Heart left ventricle (tissue), 16 donors: ENCODE results near the gene RPP21. TPM values are rescaled to one million over a fixed set of nuclear protein-coding genes. Genes with fewer than 3 reads are reported as not detected.

ENCODE experiments used
- ATAC-seq, 4 donors: fragments of 200-7000 bp; cut with Tn5 transposase; one replicate each; pipeline ENCODE4 v1.9.1; 2020 to 2022; ENCODE audit warnings: moderate library complexity in 4 of 4, mild to moderate bottlenecking in 3 of 4, moderate number of reproducible peaks in 1 of 4
- DNase-seq, 5 donors: peaks; one replicate each; pipeline ENCODE4 v3.0.0-alpha.2; 2020
- H3K27ac ChIP-seq, 12 donors: fragments of 200-600 bp; sonication (generic) in 4 of 12; one replicate each; pipeline versions ENCODE4 v1.5.0 to v1.8.0; 2016 to 2022; ENCODE audit warnings: mild to moderate bottlenecking in 2 of 12
- H3K27me3 ChIP-seq, 9 donors: fragments of 200-600 bp; sonication (generic) in 2 of 9; one replicate each; pipeline versions ENCODE4 v1.5.1 to v1.8.0; 2016 to 2022; ENCODE audit warnings: mild to moderate bottlenecking in 3 of 9
- H3K36me3 ChIP-seq, 9 donors: fragments of 200-600 bp; sonication (generic) in 2 of 9; one replicate each; pipeline versions ENCODE4 v1.5.0 to v1.8.0; 2018 to 2022; ENCODE audit warnings: mild to moderate bottlenecking in 2 of 9
- H3K4me1 ChIP-seq, 12 donors: fragments of 200-600 bp; sonication (generic) in 4 of 12; one replicate each; pipeline versions ENCODE4 v1.5.0 to v1.8.0; 2016 to 2022; ENCODE audit warnings: mild to moderate bottlenecking in 3 of 12
- H3K4me3 ChIP-seq, 12 donors: fragments of 200-600 bp; sonication (generic) in 4 of 12; one replicate each; pipeline versions ENCODE4 v1.5.0 to v1.8.0; 2017 to 2022; ENCODE audit warnings: mild to moderate bottlenecking in 9 of 12, moderate library complexity in 4 of 12
- H3K9me3 ChIP-seq, 12 donors: fragments of 200-600 bp; sonication (generic) in 4 of 12; one replicate each; pipeline versions ENCODE4 v1.5.0 to v1.8.0; 2016 to 2022; ENCODE audit warnings: mild to moderate bottlenecking in 1 of 12
- CTCF ChIP-seq, 12 donors: fragments of 200-600 bp; sonication (generic) in 4 of 12; IDR thresholded peaks; one replicate each; pipeline versions ENCODE4 v1.5.0 to v1.8.0; 2018 to 2022; ENCODE audit warnings: antibody characterized with exemption in 12 of 12, mild to moderate bottlenecking in 5 of 12
- POLR2A ChIP-seq, 2 donors: fragments of 450-650 bp; IDR thresholded peaks; one replicate each; pipeline ENCODE4 v1.6.1; 2017; ENCODE audit warnings: antibody characterized with exemption in 2 of 2, mild to moderate bottlenecking in 2 of 2, moderate library complexity in 2 of 2
- WGBS, 4 donors: extraction: QIAGEN DNeasy Blood & Tissue Kit in 2 of 4; methylation state at CpG; one replicate each; pipeline versions ENCODE4 v1.1.5 to v1.1.7; 2013 to 2018; 5-methylcytosine and 5-hydroxymethylcytosine counted together
- intact Hi-C, 10 donors: fragments of 100-400 bp; cut with DNase I; formaldehyde crosslinking; loops; one replicate each; pipeline versions ENCODE4 v1.11.1 to v1.14.2; 2022
- long read RNA-seq, 3 donors: library from polyadenylated mRNA; unstranded; transcript quantifications; one replicate each; pipeline ENCODE4 v2.0.0, GENCODE V29; 2020 to 2021
- polyA plus RNA-seq, 2 donors: library from polyadenylated mRNA; stranded (reverse); fragments of 200-250 nt; gene quantifications; one replicate each; pipeline ENCODE4 v1.2.3, GENCODE V29; 2013
- total RNA-seq, 9 donors: library from RNA; depleted of rRNA in 2 of 9; stranded (reverse); fragments of >200 nt in 2 of 9; fragmentation: NEBNext Ultra II Directional in 3 of 9; extraction: Animal tissue kit (Norgen Biotek cat#: 25700) in 3 of 9; gene quantifications; one replicate each; pipeline versions ENCODE4 v1.1.0 to v1.2.4, GENCODE V29; 2016 to 2023
- donor health status: ischemic (EF 13 %, LVEDD 7.1; RV severe dilation, severe dysfunction).
- donor health status: healthy with polysubstance abuse.
- donor health status: DM: no; HTN: yes; CAD: no.
- donor health status: DM: no; HTN: no; CAD: no.
- donor health status: ischemic (EF 25% LVEDD 6.9; RV normal size, moderate dysfunction).
- donor health status: ischemic (EF 25% LVEDD 5.7; RV mildly dilated, moderate dysfunction).
- donor health status: healthy.
- donor health status: DM: yes; HTN: yes; CAD: no.
- donor health status: ischemic (EF 35%, LVEDD 5.7; RV mildly dilated, moderate dysfunction).
- donor health status: nonischemic (EF 11% LVEDD 7.7; RV severe dilation, severe dysfunction).
- donor health status: DM: yes; HTN: yes; CAD: no.
- donor health status: PGD.
- donor health status: ischemic (EF 29% LVEDD 5.4; RV normal size, mild dysfunction).
- donor health status: nonischemic (EF 23%, LVEDD 6.1; RV moderate dilation, normal function).

RPP21 gene
- total RNA-seq = 10 to 100 TPM; 17.3 to 64.4 (median 24.7) TPM
- polyA plus RNA-seq = 10 to 100 TPM; 84.1 to 88.9 TPM
- long read RNA-seq, donor 1, transcript RPP21-224 (5 exons, 525 nt) = major isoform, 13 of 20 reads
- long read RNA-seq, donor 1, partial matches to known transcripts = 3 of 20 reads
- long read RNA-seq, donor 1, other reads (novel, unspliced or antisense) = 1 of 20 reads
- long read RNA-seq, donor 2, transcript RPP21-224 (5 exons, 525 nt) = major isoform, 7 of 9 reads
- long read RNA-seq, donor 2, partial matches to known transcripts = 0 of 9 reads
- long read RNA-seq, donor 2, other reads (novel, unspliced or antisense) = 1 of 9 reads
- long read RNA-seq, donor 3, transcript RPP21-224 (5 exons, 525 nt) = major isoform, 11 of 13 reads
- long read RNA-seq, donor 3, partial matches to known transcripts = 2 of 13 reads
- long read RNA-seq, donor 3, other reads (novel, unspliced or antisense) = 0 of 13 reads

GRCh38 chr6:30344868-30345671, at the start of gene RPP21:
RPP21 (plus strand) TSS chr6:30345156; CDS start chr6:30345172, 16 bp downstream.
- Histone ChIP-seq H3K36me3 (peaks cover 0 to 50% (median 37%) of the 10 kb centered on the region in 9 donors), H3K4me3 (peak within 1 kb of the TSS; percentile 35 to 92 (median 80)), H3K27me3 (no peaks in the 10 kb centered on the region), H3K4me1 (peaks cover 0 to 16% (median 8%) of the 10 kb centered on the region in 12 donors), H3K27ac (peak within 1 kb of the TSS; percentile 53 to 91 (median 81)), H3K9me3 (no peaks in the 10 kb centered on the region)
- no peak for TF ChIP-seq CTCF (IDR thresholded peaks at IDR 0.05)
- peak in 1 of 2 donors; percentile 82 for TF ChIP-seq POLR2A (IDR thresholded peaks at IDR 0.05)
- ATAC-seq (peak; percentile 97 to 99 (median 99)), DNase-seq (peak; percentile 87 to 92 (median 90))
- intact Hi-C loops = loop anchor here in 1 of 10 donors (2.0 kb wide), 1 partner anchor 18 kb away; the partner anchor contains the start of gene TRIM39
- WGBS, 4 donors = 2 to 6% (median 4%) methylated on average over 23 to 64 of the region's 64 CpGs

GRCh38 chr6:30295837-30296236, 49.1 kb upstream of the RPP21 start:
- no peak for DNase-seq
- WGBS, 4 donors = 92 to 96% (median 95%) methylated on average over 2 of the region's 2 CpGs
- Histone ChIP-seq H3K4me1 (no peaks in the 10 kb centered on the region), H3K36me3 (peaks cover 0 to 50% (median 45%) of the 10 kb centered on the region in 9 donors), H3K27ac (no peak overlapping the region), H3K4me3 (no peak overlapping the region), H3K27me3 (no peaks in the 10 kb centered on the region), H3K9me3 (no peaks in the 10 kb centered on the region)
- ATAC-seq = no peak
- intact Hi-C loops = no loop called here
- TF ChIP-seq POLR2A (IDR thresholded peaks at IDR 0.05) (no peak), CTCF (IDR thresholded peaks at IDR 0.05) (no peak)

GRCh38 chr6:30304002-30304401, 41.0 kb upstream of the RPP21 start:
- H3K9me3 ChIP-seq = no peaks in the 10 kb centered on the region
- DNase-seq = no peak
- H3K36me3 ChIP-seq = peaks cover 0 to 16% (median 6%) of the 10 kb centered on the region in 9 donors
- no peak overlapping the region for H3K4me3 ChIP-seq
- TF ChIP-seq POLR2A (IDR thresholded peaks at IDR 0.05) = no peak
- no peak for TF ChIP-seq CTCF (IDR thresholded peaks at IDR 0.05)
- no peak overlapping the region for H3K27ac ChIP-seq
- intact Hi-C loops = no loop called here
- 70 to 100% (median 96%) methylated on average over 2 of the region's 2 CpGs for WGBS, 4 donors
- no peaks in the 10 kb centered on the region for H3K27me3 ChIP-seq
- H3K4me1 ChIP-seq = no peaks in the 10 kb centered on the region
- no peak for ATAC-seq

GRCh38 chr6:30311101-30311500, 33.9 kb upstream of the RPP21 start:
- ATAC-seq = no peak
- Histone ChIP-seq H3K4me1 (peaks cover 0 to 4% (median 0%) of the 10 kb centered on the region in 12 donors), H3K27ac (no peak overlapping the region), H3K36me3 (peaks cover 0 to 39% (median 17%) of the 10 kb centered on the region in 9 donors), H3K27me3 (no peaks in the 10 kb centered on the region), H3K9me3 (no peaks in the 10 kb centered on the region), H3K4me3 (no peak overlapping the region)
- intact Hi-C loops = no loop called here
- WGBS, 4 donors = 80 to 89% (median 85%) methylated on average over 3 of the region's 3 CpGs
- no peak for DNase-seq
- TF ChIP-seq POLR2A (IDR thresholded peaks at IDR 0.05) = no peak
